ENCODE results near the gene TLR7. TPM values are rescaled to one million over a fixed set of nuclear protein-coding genes. Genes with fewer than 3 reads are reported as not detected.

The TLR7 gene
- total RNA-seq, 2 donors from 2014 or later: 0.22 to 0.24 TPM

- Histone ChIP-seq H3K9me3 (no peaks in the 10 kb centered on the region), H3K27me3 (no peaks in the 10 kb centered on the region), H3K27ac (no peak overlapping the region), H3K4me1 (no peaks in the 10 kb centered on the region), H3K36me3 (no peaks in the 10 kb centered on the region), H3K4me3 (no peak overlapping the region)
- TF ChIP-seq CTCF (IDR thresholded peaks at IDR 0.05): no peak
- no peak for DNase-seq (ENCODE audit: low spot score)
These were observed 24.3 kb downstream of the TLR7 start for GRCh38 chrX:12891171-12891570.

- Histone ChIP-seq H3K27me3 (no peaks in the 10 kb centered on the region), H3K4me1 (no peaks in the 10 kb centered on the region), H3K27ac (no peak overlapping the region), H3K4me3 (no peak overlapping the region), H3K36me3 (no peaks in the 10 kb centered on the region), H3K9me3 (no peaks in the 10 kb centered on the region)
- no peak for TF ChIP-seq CTCF (IDR thresholded peaks at IDR 0.05)
- DNase-seq (ENCODE audit: low spot score): no peak
These were observed 25.1 kb downstream of the TLR7 start for GRCh38 chrX:12891915-12892506.

GRCh38 chrX:12892716-12893115 is 25.8 kb downstream of the TLR7 start:
- H3K27ac ChIP-seq: no peak overlapping the region
- no peak overlapping the region for H3K4me3 ChIP-seq
- H3K27me3 ChIP-seq: no peaks in the 10 kb centered on the region
- no peak for TF ChIP-seq CTCF (IDR thresholded peaks at IDR 0.05)
- DNase-seq (ENCODE audit: low spot score): no peak
- no peaks in the 10 kb centered on the region for H3K36me3 ChIP-seq
- H3K9me3 ChIP-seq: no peaks in the 10 kb centered on the region
- no peaks in the 10 kb centered on the region for H3K4me1 ChIP-seq

GRCh38 chrX:12894074-12895030 is 27.5 kb downstream of the TLR7 start:
- no peak overlapping the region for H3K27ac ChIP-seq
- DNase-seq (ENCODE audit: low spot score): no peak
- H3K27me3 ChIP-seq: no peaks in the 10 kb centered on the region
- no peaks in the 10 kb centered on the region for H3K4me1 ChIP-seq
- H3K4me3 ChIP-seq: no peak overlapping the region
- H3K36me3 ChIP-seq: no peaks in the 10 kb centered on the region
- TF ChIP-seq CTCF (IDR thresholded peaks at IDR 0.05): peak; percentile 33 to 58
- H3K9me3 ChIP-seq: no peaks in the 10 kb centered on the region

GRCh38 chrX:12895866-12896265 is 29.0 kb downstream of the TLR7 start:
- Histone ChIP-seq H3K27me3 (no peaks in the 10 kb centered on the region), H3K4me3 (no peak overlapping the region), H3K27ac (no peak overlapping the region), H3K36me3 (no peaks in the 10 kb centered on the region), H3K9me3 (no peaks in the 10 kb centered on the region), H3K4me1 (no peaks in the 10 kb centered on the region)
- TF ChIP-seq CTCF (IDR thresholded peaks at IDR 0.05): no peak
- no peak for DNase-seq (ENCODE audit: low spot score)
